Left kidney (tissue), 8 donors: ENCODE data around the gene TNFSF10. TPM values are rescaled to one million over a fixed set of nuclear protein-coding genes. Genes with fewer than 3 reads are reported as not detected.
"Not testable (repeated sequence)": the region's sequence is repeated elsewhere in the genome, so short reads cannot be mapped to it uniquely, and the experiment has no call there.

Source experiments
- DNase-seq: peaks from one replicate; pipeline ENCODE4 v3.0.0-alpha.2; 2013
- long read RNA-seq, 8 donors: transcript quantifications; one replicate each; lab custom pipeline, GENCODE V29; 2026
- polyA plus RNA-seq: library from polyadenylated mRNA; unstranded; fragments of 120-200 nt; gene quantifications from one replicate; pipeline ENCODE4 v1.2.1, GENCODE V29; 2013; ENCODE audit not compliant: insufficient read length

TNFSF10 gene
- polyA plus RNA-seq, result 42.4 TPM
- long read RNA-seq, donor 1, transcript TNFSF10-201 (5 exons, 1,953 nt), result major isoform, 11 of 12 reads
- long read RNA-seq, donor 1, partial matches to known transcripts, result 0 of 12 reads
- long read RNA-seq, donor 1, other reads (novel, unspliced or antisense), result 0 of 12 reads
- long read RNA-seq, donor 2, transcript TNFSF10-201 (5 exons, 1,953 nt), result major isoform, 12 of 14 reads
- long read RNA-seq, donor 2, partial matches to known transcripts, result 0 of 14 reads
- long read RNA-seq, donor 2, other reads (novel, unspliced or antisense), result 0 of 14 reads
- long read RNA-seq, donor 3, transcript TNFSF10-201 (5 exons, 1,953 nt), result major isoform, 7 of 8 reads
- long read RNA-seq, donor 3, partial matches to known transcripts, result 0 of 8 reads
- long read RNA-seq, donor 3, other reads (novel, unspliced or antisense), result 0 of 8 reads
- long read RNA-seq, donor 4, partial matches to known transcripts, result 0 of 2 reads
- long read RNA-seq, donor 4, other reads (novel, unspliced or antisense), result 0 of 2 reads
- long read RNA-seq, donor 5, transcript TNFSF10-201 (5 exons, 1,953 nt), result major isoform, 26 of 27 reads
- long read RNA-seq, donor 5, partial matches to known transcripts, result 0 of 27 reads
- long read RNA-seq, donor 5, other reads (novel, unspliced or antisense), result 0 of 27 reads
- long read RNA-seq, donor 6, transcript TNFSF10-201 (5 exons, 1,953 nt), result major isoform, 6 of 9 reads
- long read RNA-seq, donor 6, partial matches to known transcripts, result 0 of 9 reads
- long read RNA-seq, donor 6, other reads (novel, unspliced or antisense), result 0 of 9 reads
- long read RNA-seq, donor 7, transcript TNFSF10-201 (5 exons, 1,953 nt), result major isoform, 14 of 33 reads
- long read RNA-seq, donor 7, partial matches to known transcripts, result 18 of 33 reads
- long read RNA-seq, donor 7, other reads (novel, unspliced or antisense), result 0 of 33 reads
- long read RNA-seq, donor 8, transcript TNFSF10-201 (5 exons, 1,953 nt), result major isoform, 8 of 8 reads
- long read RNA-seq, donor 8, partial matches to known transcripts, result 0 of 8 reads
- long read RNA-seq, donor 8, other reads (novel, unspliced or antisense), result 0 of 8 reads

GRCh38 chr3:172522871-172523818, at the start of gene TNFSF10:
Gene TNFSF10, minus strand, starts transcription at chr3:172523430. Its CDS starts 46 bp downstream, at chr3:172523384.
- no peak for DNase-seq

GRCh38 chr3:172569128-172570008, 46.1 kb upstream of the TNFSF10 start:
- DNase-seq, result no peak

- DNase-seq, result no peak
Measured at GRCh38 chr3:172568701-172569100, 45.5 kb upstream of the TNFSF10 start.

- not testable (repeated sequence) for DNase-seq
Measured at GRCh38 chr3:172566785-172567184, 43.6 kb upstream of the TNFSF10 start.

DNA sequence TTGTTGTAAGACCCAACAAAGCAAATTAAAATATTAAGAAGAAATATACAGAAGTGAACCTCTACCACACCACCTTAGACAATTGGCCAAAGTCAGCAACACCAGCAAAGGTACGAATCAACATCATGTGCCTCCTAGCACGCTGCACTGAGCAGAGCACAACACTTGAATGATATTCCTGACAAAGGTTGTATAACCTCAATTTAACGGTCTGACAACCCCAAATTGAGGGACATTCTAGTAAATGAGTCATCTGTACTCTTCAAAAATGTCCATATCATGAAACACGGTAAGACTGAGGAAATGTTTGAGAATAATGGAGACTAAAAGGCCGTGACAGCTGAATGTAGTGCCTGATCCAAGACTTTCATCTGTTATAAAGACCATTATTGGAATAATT, 41.3 kb upstream of the TNFSF10 start:
- peak; percentile 27 for DNase-seq

DNA sequence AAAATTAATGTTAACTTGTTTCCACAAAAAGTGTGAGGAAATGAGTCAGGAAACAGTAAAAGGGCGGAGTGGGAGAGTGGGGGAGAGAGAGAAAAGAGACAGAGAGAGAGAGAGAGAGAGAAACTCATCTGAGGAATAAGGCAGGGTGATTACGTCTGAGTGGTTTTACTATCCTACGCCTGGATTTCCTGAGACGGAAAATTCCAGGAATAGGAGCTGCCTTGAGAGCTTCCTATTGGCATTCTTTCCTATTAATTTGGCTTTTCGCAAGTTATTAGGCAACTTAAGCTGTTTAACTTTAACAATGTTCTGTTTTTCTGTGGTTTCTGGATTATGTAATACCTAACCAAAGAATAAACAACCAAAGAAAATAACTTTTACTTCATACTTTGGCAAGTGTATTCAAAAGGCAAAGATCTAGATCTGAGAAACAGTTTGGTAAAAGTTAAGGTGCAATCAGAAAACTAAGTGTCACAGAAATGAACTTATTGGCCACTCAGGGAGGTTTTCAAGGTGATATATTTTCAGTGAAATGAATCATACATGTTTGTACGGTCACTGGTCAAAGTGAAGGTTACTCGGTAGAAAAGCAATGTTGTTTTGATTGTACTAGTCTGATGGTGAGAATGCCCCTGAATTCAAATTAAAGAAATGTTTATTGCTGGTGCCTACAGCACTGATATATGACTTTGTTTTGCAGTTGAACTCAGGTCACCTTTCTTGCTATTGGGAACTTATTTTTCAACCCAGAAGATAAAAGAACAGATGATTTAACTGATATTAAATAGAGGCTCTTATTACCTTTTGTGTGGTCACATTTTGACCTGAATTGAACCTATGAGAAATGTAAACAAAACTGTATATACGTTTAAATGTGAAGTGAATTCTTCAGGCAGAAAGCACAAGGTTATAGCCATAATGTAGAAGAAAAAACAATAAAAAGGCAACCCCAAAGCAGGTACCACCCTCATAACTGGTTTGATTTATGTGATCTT, 39.9 kb upstream of the TNFSF10 start:
- peak; percentile 41 for DNase-seq

DNA sequence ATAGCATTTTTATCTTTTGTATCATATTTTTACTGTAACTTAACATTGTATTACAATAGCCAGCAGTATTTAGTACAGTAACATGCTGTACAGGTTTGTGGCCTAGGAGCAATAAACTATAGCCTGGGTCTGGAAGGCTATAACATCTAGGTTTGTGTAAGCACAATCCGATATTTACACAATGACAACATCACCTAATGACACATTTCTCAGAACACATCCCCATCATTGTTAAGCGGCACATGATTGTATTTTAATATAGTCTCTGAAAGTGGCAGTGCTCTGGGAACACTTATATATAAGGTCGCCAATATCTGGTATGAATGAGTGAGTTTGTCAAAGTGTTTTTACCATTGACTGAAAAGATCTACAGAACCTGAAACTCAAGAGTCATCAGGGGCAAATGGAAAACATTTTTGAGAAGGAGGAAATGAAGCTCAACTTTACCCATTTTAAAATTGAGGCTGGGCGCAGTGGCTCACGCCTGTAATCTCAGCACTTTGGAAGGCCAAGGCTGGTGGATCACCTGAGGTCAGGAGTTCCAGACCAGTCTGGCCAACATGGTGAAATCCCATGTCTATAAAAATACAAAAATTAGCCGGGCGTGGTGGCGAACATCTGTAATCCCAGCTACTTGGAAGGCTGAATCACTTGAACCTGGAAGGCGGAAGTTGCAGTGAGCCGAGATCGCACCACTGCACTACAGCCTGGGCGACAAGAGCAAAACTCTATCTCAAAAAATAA, 38.8 kb upstream of the TNFSF10 start:
- no peak for DNase-seq

DNA sequence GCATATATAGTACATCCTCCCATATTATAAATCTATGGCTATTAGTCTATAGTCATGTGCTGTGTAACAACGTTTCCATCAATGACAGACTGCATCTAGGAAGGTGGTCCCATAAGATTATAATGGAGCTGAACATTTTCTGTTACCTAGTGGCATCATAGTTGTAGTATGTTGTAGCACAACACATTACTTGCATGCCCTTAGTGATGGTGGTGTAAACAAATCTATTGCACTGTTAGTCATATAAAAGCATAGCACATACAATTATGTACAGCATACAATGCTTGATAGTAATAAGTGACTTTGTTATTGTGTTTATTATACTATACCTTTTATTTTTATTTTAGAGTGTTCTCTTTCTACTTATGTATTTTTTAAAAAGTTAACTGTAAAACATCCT, 37.4 kb upstream of the TNFSF10 start:
- no peak for DNase-seq

GRCh38 chr3:172560026-172560425, 36.8 kb upstream of the TNFSF10 start:
- DNase-seq, result no peak

- DNase-seq, result no peak
Measured at GRCh38 chr3:172559020-172559419, 35.8 kb upstream of the TNFSF10 start.

DNA sequence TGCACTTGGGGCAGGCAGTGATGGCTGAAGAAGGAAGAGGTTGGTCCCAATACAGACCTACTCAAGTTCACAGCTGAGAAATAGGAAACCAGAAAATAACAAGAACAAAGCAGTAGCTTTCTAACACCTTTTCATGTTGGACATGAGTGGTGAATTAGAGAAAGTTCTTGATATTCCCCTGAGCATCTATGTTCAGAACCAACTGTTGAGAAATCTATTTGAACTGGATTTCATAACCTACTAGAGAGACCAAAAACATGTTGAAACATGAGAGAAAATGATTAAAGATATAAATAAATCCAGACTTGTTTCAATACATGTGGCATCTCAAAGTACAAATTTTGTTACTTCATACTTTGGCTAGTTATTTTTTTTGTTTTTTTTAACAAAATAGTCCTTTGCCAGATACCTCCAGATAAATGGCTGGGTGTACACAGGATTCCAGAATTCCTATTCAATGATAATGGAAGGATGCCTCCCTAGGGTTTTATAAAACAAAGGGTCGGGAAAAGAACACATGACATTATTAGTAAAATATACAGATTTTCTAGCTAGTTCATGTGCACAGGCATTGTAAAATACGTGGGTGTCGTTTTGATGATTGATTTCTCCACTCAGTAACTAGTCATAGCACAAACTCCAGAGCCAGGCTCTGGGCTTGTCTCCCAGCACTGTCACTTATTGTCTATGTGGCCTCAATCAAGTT, 34.4 kb upstream of the TNFSF10 start:
- no peak for DNase-seq

DNA sequence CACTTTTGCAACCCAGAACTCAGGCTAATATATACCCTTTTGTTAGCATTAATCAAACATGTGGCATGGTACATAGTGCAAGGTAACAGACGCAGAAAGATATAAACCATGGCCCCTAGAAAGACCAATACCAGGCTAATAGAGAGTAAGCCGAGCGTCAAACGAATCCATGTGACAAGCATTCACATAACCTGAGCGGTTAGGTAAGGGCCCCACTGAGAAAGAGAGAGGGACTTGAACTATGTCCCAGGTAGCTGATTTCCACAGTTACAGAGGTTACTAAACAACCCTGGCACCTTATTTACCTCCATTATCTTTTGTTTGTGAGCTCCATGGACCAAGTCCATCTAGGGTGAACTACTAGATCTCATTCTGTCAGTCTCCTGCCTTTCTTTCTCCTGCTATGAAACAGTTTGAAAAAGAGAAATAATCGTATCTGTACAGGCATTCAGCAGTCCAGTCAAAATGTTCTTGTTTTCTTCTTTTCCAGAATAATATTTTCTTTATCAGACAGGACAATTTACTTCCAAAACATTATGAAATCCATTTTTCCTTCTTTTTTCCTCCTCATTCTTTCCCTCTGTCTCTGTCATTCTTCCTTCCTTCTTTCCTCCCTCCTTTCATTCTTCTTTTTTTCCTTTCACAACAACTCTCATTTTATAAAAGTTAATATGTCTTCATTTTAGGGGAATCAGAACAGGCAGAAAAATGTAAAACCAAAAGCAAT, 30.5 kb upstream of the TNFSF10 start:
- DNase-seq, result no peak

GRCh38 chr3:172552607-172553006, 29.4 kb upstream of the TNFSF10 start:
- DNase-seq, result no peak

GRCh38 chr3:172551874-172552273, 28.6 kb upstream of the TNFSF10 start:
- no peak for DNase-seq

- no peak for DNase-seq
Measured at GRCh38 chr3:172550347-172550943, 27.2 kb upstream of the TNFSF10 start.

DNA sequence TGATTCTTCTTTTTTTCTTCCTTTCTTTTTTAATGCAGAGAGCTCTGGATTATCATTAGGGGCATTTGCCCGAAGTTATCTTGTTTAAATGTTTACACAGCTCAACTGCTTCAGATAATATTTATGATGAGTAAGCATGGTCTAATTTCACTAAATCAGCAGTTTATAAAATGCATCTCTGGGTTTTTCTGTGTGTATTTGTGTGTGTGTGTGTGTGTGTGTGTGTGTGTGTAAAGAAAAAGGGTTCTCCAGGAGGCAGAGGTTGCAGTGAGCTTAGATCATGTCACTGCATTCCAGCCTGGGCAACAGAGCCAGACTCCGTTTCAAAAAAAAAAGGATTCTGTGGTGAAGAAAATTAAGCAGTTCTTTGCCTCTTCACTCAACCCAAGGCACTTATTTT, 25.9 kb upstream of the TNFSF10 start:
- no peak for DNase-seq
